SJCRH30 (cell line): ENCODE results near the gene TBC1D16. TPM values are rescaled to one million over a fixed set of nuclear protein-coding genes. Genes with fewer than 3 reads are reported as not detected.

Experiments used
- DNase-seq, 2 experiments: peaks; one replicate each; pipeline ENCODE4 v3.0.0-alpha.2; 2015 to 2020
- H3K27ac ChIP-seq: fragments of 250-450 bp; sonication (Bioruptor Pico); 2 replicates; pipeline ENCODE4 v1.5.1; 2020; ENCODE audit warnings: mild to moderate bottlenecking, moderate library complexity
- H3K27me3 ChIP-seq: fragments of 250-450 bp; sonication (Bioruptor Pico); 2 replicates; pipeline ENCODE4 v1.5.1; 2020; ENCODE audit warnings: mild to moderate bottlenecking, moderate library complexity
- H3K36me3 ChIP-seq: fragments of 250-450 bp; sonication (Bioruptor Pico); 2 replicates; pipeline ENCODE4 v1.5.1; 2020; ENCODE audit warnings: mild to moderate bottlenecking, moderate library complexity
- H3K4me1 ChIP-seq: fragments of 250-450 bp; sonication (Bioruptor Pico); 2 replicates; pipeline ENCODE4 v1.5.1; 2020; ENCODE audit warnings: mild to moderate bottlenecking, moderate library complexity
- H3K4me3 ChIP-seq: fragments of 250-450 bp; sonication (Bioruptor Pico); 2 replicates; pipeline ENCODE4 v1.5.1; 2020; ENCODE audit warnings: mild to moderate bottlenecking, moderate library complexity
- H3K9me3 ChIP-seq: fragments of 250-450 bp; sonication (Bioruptor Pico); replicated peaks from 2 replicates; pipeline ENCODE4 v1.5.1; 2020; ENCODE audit warnings: mild to moderate bottlenecking, moderate library complexity
- total RNA-seq: library from RNA; depleted of rRNA; stranded (reverse); fragments of >200 nt; shearing (Covaris generic); gene quantifications from 2 replicates; pipeline ENCODE4 v1.2.3, GENCODE V29; 2014

The TBC1D16 gene
- total RNA-seq, 1 experiment from 2014 or later, result 61.6 TPM

- no peak for DNase-seq
- Histone ChIP-seq H3K36me3 (no peaks in the 10 kb centered on the region), H3K9me3 (peaks cover under 1% of the 10 kb centered on the region), H3K27me3 (no peaks in the 10 kb centered on the region), H3K27ac (no peak overlapping the region), H3K4me3 (no peak overlapping the region), H3K4me1 (peaks cover 16% of the 10 kb centered on the region; the same call in 1 of the 2 replicates)
Observed at GRCh38 chr17:79955691-79956440, 79.8 kb downstream of the TBC1D16 start.

- Histone ChIP-seq H3K36me3 (no peaks in the 10 kb centered on the region), H3K27ac (no peak overlapping the region)
Observed at GRCh38 chr17:79955167-79955549, 80.5 kb downstream of the TBC1D16 start.

GRCh38 chr17:79954281-79955166 lies 81.1 kb downstream of the TBC1D16 start:
- no peak for DNase-seq

More at GRCh38 chr17:79955167-79955549, 80.5 kb downstream of the TBC1D16 start:
- DNase-seq, result no peak
- no peaks in the 10 kb centered on the region for H3K27me3 ChIP-seq
- no peaks in the 10 kb centered on the region for H3K9me3 ChIP-seq
- H3K4me1 ChIP-seq, result peaks cover 16% of the 10 kb centered on the region; the same call in 1 of the 2 replicates
- no peak overlapping the region for H3K4me3 ChIP-seq

GRCh38 chr17:79953335-79953734 lies 82.3 kb downstream of the TBC1D16 start:
- Histone ChIP-seq H3K27me3 (no peaks in the 10 kb centered on the region), H3K36me3 (no peaks in the 10 kb centered on the region), H3K4me1 (peaks cover 16% of the 10 kb centered on the region; the same call in 1 of the 2 replicates), H3K9me3 (no peaks in the 10 kb centered on the region), H3K4me3 (no peak overlapping the region), H3K27ac (no peak overlapping the region)
- DNase-seq, result no peak

More at GRCh38 chr17:79954281-79955166, 81.1 kb downstream of the TBC1D16 start:
- Histone ChIP-seq H3K36me3 (no peaks in the 10 kb centered on the region), H3K4me1 (peaks cover 16% of the 10 kb centered on the region; the same call in 1 of the 2 replicates), H3K9me3 (no peaks in the 10 kb centered on the region), H3K27ac (no peak overlapping the region), H3K27me3 (no peaks in the 10 kb centered on the region), H3K4me3 (no peak overlapping the region)

GRCh38 chr17:79952901-79953300 lies 82.8 kb downstream of the TBC1D16 start:
- H3K36me3 ChIP-seq, result no peaks in the 10 kb centered on the region
- H3K4me3 ChIP-seq, result no peak overlapping the region
- H3K27ac ChIP-seq, result no peak overlapping the region
- no peak for DNase-seq
- no peaks in the 10 kb centered on the region for H3K9me3 ChIP-seq
- peaks cover 16% of the 10 kb centered on the region; the same call in 1 of the 2 replicates for H3K4me1 ChIP-seq
- no peaks in the 10 kb centered on the region for H3K27me3 ChIP-seq

- Histone ChIP-seq H3K27ac (no peak overlapping the region), H3K36me3 (0 out of 2 replicates have a peak, but pooled peaks cover 3% of the 10 kb centered on the region), H3K27me3 (no peaks in the 10 kb centered on the region), H3K9me3 (no peaks in the 10 kb centered on the region), H3K4me1 (peaks cover 16% of the 10 kb centered on the region; the same call in 1 of the 2 replicates), H3K4me3 (no peak overlapping the region)
- no peak for DNase-seq
Observed at GRCh38 chr17:79952265-79952877, 83.3 kb downstream of the TBC1D16 start.

- DNase-seq, result peak; percentile 81 to 84
- H3K4me3 ChIP-seq, result peak overlapping the region; percentile 10; the same call in 1 of the 2 replicates
- H3K9me3 ChIP-seq, result no peaks in the 10 kb centered on the region
- H3K27ac ChIP-seq, result peak overlapping the region; percentile 25; the same call in 1 of the 2 replicates
- H3K27me3 ChIP-seq, result no peaks in the 10 kb centered on the region
- 0 out of 2 replicates have a peak, but pooled peaks cover 5% of the 10 kb centered on the region for H3K36me3 ChIP-seq
- H3K4me1 ChIP-seq, result peaks cover 16% of the 10 kb centered on the region; the same call in 1 of the 2 replicates
Observed at GRCh38 chr17:79951361-79952264, 84.1 kb downstream of the TBC1D16 start.

- Histone ChIP-seq H3K36me3 (0 out of 2 replicates have a peak, but pooled peaks cover 5% of the 10 kb centered on the region), H3K9me3 (no peaks in the 10 kb centered on the region), H3K27me3 (no peaks in the 10 kb centered on the region), H3K4me3 (no peak overlapping the region), H3K27ac (no peak overlapping the region), H3K4me1 (peaks cover 16% of the 10 kb centered on the region; the same call in 1 of the 2 replicates)
- DNase-seq, result no peak
Observed at GRCh38 chr17:79950751-79951150, 84.9 kb downstream of the TBC1D16 start.

- Histone ChIP-seq H3K9me3 (no peaks in the 10 kb centered on the region), H3K4me1 (peaks cover 16% of the 10 kb centered on the region; the same call in 1 of the 2 replicates), H3K27me3 (no peaks in the 10 kb centered on the region), H3K27ac (no peak overlapping the region), H3K36me3 (0 out of 2 replicates have a peak, but pooled peaks cover 5% of the 10 kb centered on the region), H3K4me3 (no peak overlapping the region)
- DNase-seq, result no peak
Observed at GRCh38 chr17:79950306-79950705, 85.4 kb downstream of the TBC1D16 start.

GRCh38 chr17:79949656-79950209 lies 85.9 kb downstream of the TBC1D16 start:
- 0 out of 2 replicates have a peak, but pooled peaks cover 5% of the 10 kb centered on the region for H3K36me3 ChIP-seq
- no peak overlapping the region for H3K4me3 ChIP-seq
- no peak for DNase-seq
- H3K9me3 ChIP-seq, result no peaks in the 10 kb centered on the region
- H3K27me3 ChIP-seq, result no peaks in the 10 kb centered on the region
- no peak overlapping the region for H3K27ac ChIP-seq
- peaks cover 16% of the 10 kb centered on the region; the same call in 1 of the 2 replicates for H3K4me1 ChIP-seq

- H3K27me3 ChIP-seq, result no peaks in the 10 kb centered on the region
- 0 out of 2 replicates have a peak, but pooled peaks cover 8% of the 10 kb centered on the region for H3K36me3 ChIP-seq
- peaks cover 16% of the 10 kb centered on the region; the same call in 1 of the 2 replicates for H3K4me1 ChIP-seq
- DNase-seq, result no peak
- no peak overlapping the region for H3K27ac ChIP-seq
- H3K9me3 ChIP-seq, result no peaks in the 10 kb centered on the region
- H3K4me3 ChIP-seq, result no peak overlapping the region
Observed at GRCh38 chr17:79948945-79949655, 86.6 kb downstream of the TBC1D16 start.

GRCh38 chr17:79948406-79948944 lies 87.2 kb downstream of the TBC1D16 start:
- H3K36me3 ChIP-seq, result peaks cover 11% of the 10 kb centered on the region; the same call in 1 of the 2 replicates

More at GRCh38 chr17:79948406-79948944, 87.2 kb downstream of the TBC1D16 start:
- H3K4me3 ChIP-seq, result no peak overlapping the region
- DNase-seq, result no peak
- no peak overlapping the region for H3K27ac ChIP-seq
- no peaks in the 10 kb centered on the region for H3K9me3 ChIP-seq
- no peaks in the 10 kb centered on the region for H3K27me3 ChIP-seq
- peaks cover 16% of the 10 kb centered on the region; the same call in 1 of the 2 replicates for H3K4me1 ChIP-seq
